Liver (tissue), 3 donors: ENCODE data around the gene WAC.

Source experiments
- CTCF ChIP-seq: fragments of 150-350 bp; IDR thresholded peaks from 2 replicates; pipeline ENCODE4 v1.5.1; 2017; ENCODE audit warnings: improper control_type of control experiment, low read depth, low read length; ENCODE audit not compliant: missing input control
- EGR1 ChIP-seq, 2 donors: IDR thresholded peaks; 2 replicates each; pipeline ENCODE4 v1.6.1; 2016 to 2018; ENCODE audit warnings: antibody characterized with exemption in 2 of 2, low read depth in 2 of 2
- REST ChIP-seq: IDR thresholded peaks from 2 replicates; pipeline ENCODE4 v1.6.1; 2016; ENCODE audit warnings: antibody characterized with exemption, mild to moderate bottlenecking
- donor health status: healthy.
- donor health status: healthy.

DNA sequence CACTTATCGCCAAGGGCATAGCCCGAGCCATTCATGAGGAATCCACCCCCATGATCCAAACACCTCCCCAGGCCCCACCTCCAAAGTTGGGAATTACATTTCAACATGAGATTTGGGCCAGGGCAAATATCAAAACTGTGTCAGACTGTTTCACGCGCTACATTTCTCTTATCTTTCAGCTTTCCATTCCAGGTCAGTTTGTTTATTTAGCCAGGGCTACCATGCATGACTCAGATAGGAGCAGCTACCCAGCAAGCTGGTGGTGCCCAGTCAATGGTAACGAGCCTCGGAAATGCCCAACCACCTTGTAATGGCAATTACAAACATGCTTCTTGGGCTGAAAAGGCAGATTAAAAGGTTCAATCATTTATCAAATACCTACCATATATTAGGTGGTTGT is 100.8 kb downstream of the WAC start:
- TF ChIP-seq CTCF, result no peak
- no peak for TF ChIP-seq REST
- no peak for TF ChIP-seq EGR1 (IDR thresholded peaks at IDR 0.05; ENCODE audit: low read depth in 2 of 2)
